Kidney (tissue), 14 donors: ENCODE results near the gene MBD3L3. TPM values are rescaled to one million over a fixed set of nuclear protein-coding genes. Genes with fewer than 3 reads are reported as not detected.

Source experiments
- DNase-seq, 5 donors: peaks; one replicate each; pipeline ENCODE4 v3.0.0-alpha.2; 2013 to 2020
- FAIRE-seq: peaks from 2 replicates; lab custom pipeline; 2012; peaks lifted over from hg19 to GRCh38; lab: Jason Lieb, UNC
- H3K27ac ChIP-seq, 2 donors: one replicate each; pipeline ENCODE4 v1.7.0; 2013; ENCODE audit warnings: low read depth in 2 of 2, low read length in 2 of 2, inconsistent platforms in 1 of 2
- H3K27me3 ChIP-seq: one replicate; pipeline ENCODE4 v1.7.1; 2013; ENCODE audit warnings: low read length, inconsistent platforms; ENCODE audit not compliant: control insufficient read depth, insufficient read depth
- H3K36me3 ChIP-seq, 3 donors: one replicate each; pipeline versions ENCODE4 v1.7.0 to v1.7.1; 2013; ENCODE audit warnings: low read length in 3 of 3, control low read depth in 1 of 3, inconsistent platforms in 1 of 3; ENCODE audit not compliant: insufficient read depth in 3 of 3, control insufficient read depth in 2 of 3
- H3K4me1 ChIP-seq, 3 donors: one replicate each; pipeline versions ENCODE4 v1.7.0 to v1.7.1; 2013; ENCODE audit warnings: low read length in 3 of 3, inconsistent platforms in 1 of 3, low read depth in 1 of 3; ENCODE audit not compliant: control insufficient read depth in 2 of 3, insufficient read depth in 2 of 3
- H3K4me3 ChIP-seq, 3 donors: one replicate each; pipeline versions ENCODE4 v1.7.0 to v1.8.1; 2013; ENCODE audit warnings: low read length in 3 of 3, control low read depth in 1 of 3, inconsistent platforms in 1 of 3
- H3K9ac ChIP-seq, 3 donors: one replicate each; pipeline versions ENCODE4 v1.7.0 to v1.7.1; 2013; ENCODE audit warnings: low read length in 3 of 3, control low read depth in 1 of 3, inconsistent platforms in 1 of 3
- H3K9me3 ChIP-seq, 3 donors: one replicate each; pipeline versions ENCODE4 v1.7.0 to v1.7.1; 2013; ENCODE audit warnings: low read length in 3 of 3, control low read depth in 1 of 3, inconsistent platforms in 1 of 3; ENCODE audit not compliant: control insufficient read depth in 2 of 3, insufficient read depth in 1 of 3
- intact Hi-C: fragments of 100-400 bp; cut with DNase I; formaldehyde crosslinking; loops from one replicate; pipeline ENCODE4 v1.11.1; 2022
- polyA plus RNA-seq: library from polyadenylated mRNA; stranded (reverse); fragments of 350-450 nt; fragmentation: Illumina TruSeq; extraction: RNeasy Lipid Tissue Mini Kit (QIAGEN cat#74804); gene quantifications from one replicate; pipeline ENCODE4 v1.2.3, GENCODE V29; 2014; ENCODE audit warnings: low read depth, low replicate concordance; ENCODE audit not compliant: insufficient read depth
- total RNA-seq: library from RNA; stranded (reverse); fragmentation: NEBNext Ultra II Directional; extraction: Animal tissue kit (Norgen Biotek cat#: 25700); gene quantifications from one replicate; pipeline ENCODE4 v1.2.1, GENCODE V29; 2021
- TF ChIP-seq, protein P1 (sequence below): IDR thresholded peaks from 3 replicates; pipeline ENCODE4 v1.5.1; 2012; ENCODE audit warnings: mild to moderate bottlenecking, moderate library complexity, borderline replicate concordance; ENCODE audit not compliant: insufficient read depth; ENCODE audit errors: extremely low read depth
- donor health status: control.
- donor health status: control.
- donor health status: control.
- donor health status: control.
- donor health status: control.
- donor health status: DM: yes; HTN: yes; CAD: no.
- donor health status: Normal renal cell carcinoma (clear cell type).

Gene MBD3L3
- total and polyA plus RNA-seq, 2 donors from 2014 or later: not detected

DNA sequence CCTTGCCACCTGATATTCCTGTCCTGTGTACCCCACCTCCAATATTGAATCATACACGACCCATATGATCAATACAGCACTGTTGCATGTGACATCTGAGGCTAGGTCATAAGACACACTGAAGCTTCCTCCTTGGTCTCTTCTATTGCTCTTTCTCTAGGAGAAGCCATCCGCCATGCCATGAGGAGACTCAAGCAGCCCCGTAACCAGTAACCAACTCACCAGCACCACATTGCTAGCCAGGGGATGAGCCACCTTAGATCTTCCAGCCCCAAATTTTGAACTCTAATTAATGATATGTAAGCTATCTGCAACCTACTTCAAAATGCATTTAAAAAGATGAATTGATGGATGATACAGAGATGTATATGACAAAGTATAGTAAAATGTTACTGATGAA lies 39.6 kb upstream of the MBD3L3 start:
- H3K27me3 ChIP-seq: no peaks in the 10 kb centered on the region
- H3K4me3 ChIP-seq: peak overlapping the region in 2 of 3 donors; percentile 78 to 84
- TF ChIP-seq, protein P1, sequence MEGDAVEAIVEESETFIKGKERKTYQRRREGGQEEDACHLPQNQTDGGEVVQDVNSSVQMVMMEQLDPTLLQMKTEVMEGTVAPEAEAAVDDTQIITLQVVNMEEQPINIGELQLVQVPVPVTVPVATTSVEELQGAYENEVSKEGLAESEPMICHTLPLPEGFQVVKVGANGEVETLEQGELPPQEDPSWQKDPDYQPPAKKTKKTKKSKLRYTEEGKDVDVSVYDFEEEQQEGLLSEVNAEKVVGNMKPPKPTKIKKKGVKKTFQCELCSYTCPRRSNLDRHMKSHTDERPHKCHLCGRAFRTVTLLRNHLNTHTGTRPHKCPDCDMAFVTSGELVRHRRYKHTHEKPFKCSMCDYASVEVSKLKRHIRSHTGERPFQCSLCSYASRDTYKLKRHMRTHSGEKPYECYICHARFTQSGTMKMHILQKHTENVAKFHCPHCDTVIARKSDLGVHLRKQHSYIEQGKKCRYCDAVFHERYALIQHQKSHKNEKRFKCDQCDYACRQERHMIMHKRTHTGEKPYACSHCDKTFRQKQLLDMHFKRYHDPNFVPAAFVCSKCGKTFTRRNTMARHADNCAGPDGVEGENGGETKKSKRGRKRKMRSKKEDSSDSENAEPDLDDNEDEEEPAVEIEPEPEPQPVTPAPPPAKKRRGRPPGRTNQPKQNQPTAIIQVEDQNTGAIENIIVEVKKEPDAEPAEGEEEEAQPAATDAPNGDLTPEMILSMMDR: no peak
- H3K9me3 ChIP-seq: peaks cover 0 to 9% (median 0%) of the 10 kb centered on the region in 3 donors
- peaks cover 0 to 6% (median 2%) of the 10 kb centered on the region in 3 donors for H3K4me1 ChIP-seq
- peak overlapping the region in 1 of 3 donors; percentile 52 for H3K9ac ChIP-seq
- no peak for DNase-seq
- H3K36me3 ChIP-seq: no peaks in the 10 kb centered on the region
- intact Hi-C loops: no loop called here
- H3K27ac ChIP-seq: no peak overlapping the region
- FAIRE-seq: no peak

DNA sequence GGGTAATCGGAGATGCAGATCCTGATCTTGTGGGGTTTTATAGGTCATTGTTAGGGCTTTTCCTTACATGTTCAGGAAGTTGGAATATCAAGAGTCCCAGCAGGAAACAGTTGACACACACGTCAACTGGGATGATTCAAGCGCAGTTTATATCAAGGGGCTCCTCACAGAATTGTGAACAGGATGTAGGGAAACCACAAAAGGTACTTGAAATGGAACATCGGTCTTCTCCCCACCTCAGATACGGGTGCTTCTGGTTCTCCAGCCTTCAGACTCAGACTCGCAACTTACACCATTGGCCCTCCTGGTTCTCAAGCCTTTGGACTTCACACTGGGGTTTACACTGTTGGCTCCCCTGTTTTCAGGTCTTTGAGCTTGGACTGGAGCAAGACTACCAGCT lies 30.5 kb upstream of the MBD3L3 start:
- intact Hi-C loops: no loop called here
- H3K27ac ChIP-seq: no peak overlapping the region
- no peak for FAIRE-seq
- TF ChIP-seq, protein P1: no peak
- no peak for DNase-seq
- H3K27me3 ChIP-seq: no peaks in the 10 kb centered on the region
- no peak overlapping the region for H3K9ac ChIP-seq
- H3K36me3 ChIP-seq: peaks cover 5 to 8% (median 8%) of the 10 kb centered on the region in 3 donors
- no peak overlapping the region for H3K4me3 ChIP-seq
- peaks cover 4 to 54% (median 23%) of the 10 kb centered on the region in 3 donors for H3K9me3 ChIP-seq
- H3K4me1 ChIP-seq: no peaks in the 10 kb centered on the region

DNA sequence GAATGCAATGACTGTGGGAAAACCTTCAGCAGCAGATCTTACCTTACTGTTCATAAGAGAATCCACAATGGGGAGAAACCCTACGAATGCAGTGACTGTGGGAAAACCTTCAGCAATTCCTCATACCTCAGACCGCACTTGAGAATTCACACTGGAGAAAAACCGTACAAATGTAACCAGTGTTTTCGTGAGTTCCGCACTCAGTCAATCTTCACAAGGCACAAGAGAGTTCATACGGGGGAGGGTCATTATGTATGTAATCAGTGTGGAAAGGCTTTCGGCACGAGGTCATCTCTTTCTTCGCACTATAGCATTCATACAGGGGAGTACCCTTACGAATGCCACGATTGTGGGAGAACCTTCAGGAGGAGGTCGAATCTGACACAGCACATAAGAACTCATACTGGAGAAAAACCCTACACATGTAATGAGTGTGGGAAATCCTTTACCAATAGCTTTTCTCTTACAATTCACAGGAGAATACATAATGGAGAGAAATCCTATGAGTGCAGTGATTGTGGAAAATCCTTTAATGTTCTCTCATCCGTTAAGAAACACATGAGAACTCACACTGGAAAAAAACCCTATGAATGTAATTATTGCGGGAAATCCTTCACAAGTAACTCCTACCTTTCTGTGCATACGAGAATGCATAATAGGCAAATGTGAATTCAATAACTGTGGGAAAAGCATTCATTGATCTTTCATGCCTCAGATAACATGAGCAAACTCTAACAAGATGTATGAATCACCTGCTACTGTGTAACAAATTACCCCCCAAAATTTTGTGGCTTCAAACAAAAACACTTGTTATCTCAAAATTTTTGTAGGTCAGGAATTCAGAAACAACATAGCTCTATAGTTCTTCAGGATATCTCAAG lies 24.8 kb upstream of the MBD3L3 start:
- DNase-seq: peak in 1 of 5 donors; percentile 23
- Histone ChIP-seq H3K9ac (no peak overlapping the region), H3K27ac (no peak overlapping the region), H3K27me3 (no peaks in the 10 kb centered on the region), H3K9me3 (peaks cover 19 to 85% (median 61%) of the 10 kb centered on the region in 3 donors), H3K4me1 (no peaks in the 10 kb centered on the region), H3K36me3 (peaks cover 42 to 61% (median 52%) of the 10 kb centered on the region in 3 donors), H3K4me3 (peak overlapping the region in 1 of 3 donors; percentile 20)
- no peak for FAIRE-seq
- TF ChIP-seq, protein P1: no peak
- intact Hi-C loops: no loop called here
